Activated naive CD8-positive, alpha-beta T cell treated with anti-CD3 and anti-CD28 coated beads, Interleukin-2, amount 10 ng/mL, durations not matched to agents 7 days and 5 days (primary cell): ENCODE measurements around the gene TAF6L. TPM values are rescaled to one million over a fixed set of nuclear protein-coding genes. Genes with fewer than 3 reads are reported as not detected.
"Not testable (repeated sequence)": the region's sequence is repeated elsewhere in the genome, so short reads cannot be mapped to it uniquely, and the experiment has no call there.

ENCODE experiments used
- ATAC-seq: fragments of 150-1000 bp; cut with Tn5 transposase; one replicate; pipeline ENCODE4 v1.10.0; 2021; ENCODE audit warnings: low read depth, moderate library complexity
- POLR2A ChIA-PET: fragments of 350-600 bp; sonication (Branson Sonifier 250); formaldehyde crosslinking; loops from one replicate; lab custom pipeline; 2021; ENCODE audit warnings: antibody characterized with exemption; lab: Charles Lee
- DNase-seq: peaks from one replicate; pipeline ENCODE4 v3.0.0; 2021
- H3K27ac Mint-ChIP-seq: one replicate; pipeline ENCODE4 v1.8.0; 2022; ENCODE audit warnings: mild to moderate bottlenecking, mixed read lengths
- H3K27me3 Mint-ChIP-seq: one replicate; pipeline ENCODE4 v1.8.0; 2022; ENCODE audit warnings: mild to moderate bottlenecking, moderate library complexity, mixed read lengths
- H3K36me3 Mint-ChIP-seq: one replicate; pipeline ENCODE4 v1.8.0; 2021; ENCODE audit warnings: mild to moderate bottlenecking, mixed read lengths
- H3K4me1 Mint-ChIP-seq: one replicate; pipeline ENCODE4 v1.8.0; 2021; ENCODE audit warnings: mixed read lengths
- H3K4me3 Mint-ChIP-seq: one replicate; pipeline ENCODE4 v1.8.0; 2022; ENCODE audit warnings: mild to moderate bottlenecking, moderate library complexity, mixed read lengths
- H3K9me3 Mint-ChIP-seq: one replicate; pipeline ENCODE4 v1.8.0; 2021; ENCODE audit warnings: mixed read lengths
- total RNA-seq, 2 experiments: library from RNA; stranded (reverse); gene quantifications; one replicate each; pipeline ENCODE4 v1.2.3, GENCODE V29; 2021

The TAF6L gene
- total RNA-seq, 2 experiments from 2014 or later: 20.6 to 22.2 TPM

GRCh38 chr11:62799486-62799885 lies 28.3 kb downstream of the TAF6L start:
- POLR2A ChIA-PET: interaction anchor here (2.1 kb wide), 1 partner anchor 12 kb away, joined by 14 read pairs; the partner anchor contains the start of gene TMEM179B
- Mint-ChIP-seq H3K27me3 (no peaks in the 10 kb centered on the region), H3K27ac (peak overlapping the region; percentile 42), H3K4me3 (no peak overlapping the region), H3K9me3 (no peaks in the 10 kb centered on the region), H3K36me3 (peaks cover 41% of the 10 kb centered on the region), H3K4me1 (peaks cover 25% of the 10 kb centered on the region)
- DNase-seq (no peak), ATAC-seq (no peak)

GRCh38 chr11:62801071-62801470 lies 29.9 kb downstream of the TAF6L start:
- H3K4me3 Mint-ChIP-seq: no peak overlapping the region
- H3K4me1 Mint-ChIP-seq: peaks cover 26% of the 10 kb centered on the region
- no peak overlapping the region for H3K27ac Mint-ChIP-seq
- no peaks in the 10 kb centered on the region for H3K27me3 Mint-ChIP-seq
- H3K36me3 Mint-ChIP-seq: peaks cover 34% of the 10 kb centered on the region
- no peaks in the 10 kb centered on the region for H3K9me3 Mint-ChIP-seq
- DNase-seq: no peak
- POLR2A ChIA-PET: interaction anchor here (1.1 to 9.0 kb wide), 6 partner anchors 8 to 61 kb away, joined by 5 to 98 read pairs (median 10); partner anchors contain the start of genes TMEM179B and WDR74
- no peak for ATAC-seq

GRCh38 chr11:62804310-62805075 lies 33.3 kb downstream of the TAF6L start:
- Mint-ChIP-seq H3K9me3 (no peaks in the 10 kb centered on the region), H3K27me3 (no peaks in the 10 kb centered on the region), H3K4me3 (peak overlapping the region; percentile 99), H3K27ac (peak overlapping the region; percentile 95), H3K36me3 (peaks cover 23% of the 10 kb centered on the region), H3K4me1 (peaks cover 33% of the 10 kb centered on the region)
- POLR2A ChIA-PET: interaction anchor here (0.5 to 9.0 kb wide), 11 partner anchors 10 to 136 kb away, joined by 3 to 98 read pairs (median 5); partner anchors contain the start of genes POLR2G, STX5, TMEM179B and WDR74
- ATAC-seq (no peak), DNase-seq (no peak)

- peaks cover 19% of the 10 kb centered on the region for H3K36me3 Mint-ChIP-seq
- ATAC-seq (peak; percentile 83), DNase-seq (peak; percentile 100)
- peaks cover 33% of the 10 kb centered on the region for H3K4me1 Mint-ChIP-seq
- H3K27me3 Mint-ChIP-seq: no peaks in the 10 kb centered on the region
- POLR2A ChIA-PET: interaction anchor here (0.5 to 9.0 kb wide), 19 partner anchors 9 to 166 kb away, joined by 3 to 98 read pairs (median 8); partner anchors contain the start of genes GNG3, HNRNPUL2, SLC3A2 and STX5
- peak within 1 kb of the TSS; percentile 99 for H3K27ac Mint-ChIP-seq
- peak within 1 kb of the TSS; percentile 99 for H3K4me3 Mint-ChIP-seq
- no peaks in the 10 kb centered on the region for H3K9me3 Mint-ChIP-seq
These were observed 34.1 kb downstream of the TAF6L start, which contains the start of gene NXF1 for GRCh38 chr11:62805076-62805892. NXF1 (minus strand) TSS chr11:62805440; CDS start chr11:62805356, 84 bp downstream.

- peaks cover 16% of the 10 kb centered on the region for H3K36me3 Mint-ChIP-seq
- peaks cover 33% of the 10 kb centered on the region for H3K4me1 Mint-ChIP-seq
- no peaks in the 10 kb centered on the region for H3K27me3 Mint-ChIP-seq
- POLR2A ChIA-PET: interaction anchor here (0.5 to 9.0 kb wide), 19 partner anchors 9 to 166 kb away, joined by 3 to 98 read pairs (median 8); partner anchors contain the start of genes GNG3, HNRNPUL2, SLC3A2 and STX5
- peak overlapping the region; percentile 99 for H3K4me3 Mint-ChIP-seq
- ATAC-seq (peak; percentile 5), DNase-seq (no peak)
- peak overlapping the region; percentile 99 for H3K27ac Mint-ChIP-seq
- no peaks in the 10 kb centered on the region for H3K9me3 Mint-ChIP-seq
These were observed 34.8 kb downstream of the TAF6L start for GRCh38 chr11:62805961-62806441.

GRCh38 chr11:62806611-62807121 lies 35.5 kb downstream of the TAF6L start:
- H3K27me3 Mint-ChIP-seq: no peaks in the 10 kb centered on the region
- H3K4me3 Mint-ChIP-seq: peak overlapping the region; percentile 99
- H3K4me1 Mint-ChIP-seq: peaks cover 30% of the 10 kb centered on the region
- POLR2A ChIA-PET: interaction anchor here (0.8 to 9.0 kb wide), 16 partner anchors 10 to 135 kb away, joined by 3 to 98 read pairs (median 8); partner anchors contain the start of genes HNRNPUL2, POLR2G, SLC3A2 and STX5
- peak overlapping the region; percentile 78 for H3K27ac Mint-ChIP-seq
- H3K36me3 Mint-ChIP-seq: peaks cover 11% of the 10 kb centered on the region
- ATAC-seq: no peak
- DNase-seq: no peak
- no peaks in the 10 kb centered on the region for H3K9me3 Mint-ChIP-seq

GRCh38 chr11:62810748-62811147 lies 39.6 kb downstream of the TAF6L start:
- Mint-ChIP-seq H3K27me3 (no peaks in the 10 kb centered on the region), H3K4me1 (peaks cover 11% of the 10 kb centered on the region), H3K9me3 (no peaks in the 10 kb centered on the region), H3K27ac (no peak overlapping the region), H3K36me3 (peaks cover 3% of the 10 kb centered on the region), H3K4me3 (no peak overlapping the region)
- ATAC-seq: no peak
- POLR2A ChIA-PET: interaction anchor here (1.0 kb wide), 1 partner anchor 30 kb away, joined by 4 read pairs; no protein-coding TSS in a partner anchor
- DNase-seq: no peak

GRCh38 chr11:62811659-62812058 lies 40.5 kb downstream of the TAF6L start:
- Mint-ChIP-seq H3K4me1 (peaks cover 5% of the 10 kb centered on the region), H3K27ac (no peak overlapping the region), H3K36me3 (peaks cover 3% of the 10 kb centered on the region), H3K27me3 (no peaks in the 10 kb centered on the region), H3K9me3 (no peaks in the 10 kb centered on the region), H3K4me3 (no peak overlapping the region)
- POLR2A ChIA-PET: interaction anchor here (0.6 kb wide), 1 partner anchor 19 kb away, joined by 4 read pairs; no protein-coding TSS in a partner anchor
- ATAC-seq (no peak), DNase-seq (no peak)

- no peak overlapping the region for H3K4me3 Mint-ChIP-seq
- no peaks in the 10 kb centered on the region for H3K27me3 Mint-ChIP-seq
- H3K36me3 Mint-ChIP-seq: peaks cover 6% of the 10 kb centered on the region
- POLR2A ChIA-PET: interaction anchor here (0.7 to 2.9 kb wide), 9 partner anchors 9 to 849 kb away, joined by 3 to 10 read pairs (median 4); partner anchors contain the start of genes NXF1, TEX54 and TMEM179B
- H3K4me1 Mint-ChIP-seq: peaks cover 1% of the 10 kb centered on the region
- H3K27ac Mint-ChIP-seq: no peak overlapping the region
- no peak for ATAC-seq
- no peaks in the 10 kb centered on the region for H3K9me3 Mint-ChIP-seq
- no peak for DNase-seq
These were observed 45.4 kb downstream of the TAF6L start for GRCh38 chr11:62816557-62816956.

GRCh38 chr11:62817129-62817528 lies 45.9 kb downstream of the TAF6L start:
- no peak for ATAC-seq
- no peak overlapping the region for H3K4me3 Mint-ChIP-seq
- no peak overlapping the region for H3K27ac Mint-ChIP-seq
- peaks cover 1% of the 10 kb centered on the region for H3K4me1 Mint-ChIP-seq
- no peaks in the 10 kb centered on the region for H3K27me3 Mint-ChIP-seq
- POLR2A ChIA-PET: interaction anchor here (0.7 to 2.9 kb wide), 7 partner anchors 10 to 849 kb away, joined by 3 to 10 read pairs (median 4); partner anchors contain the start of genes NXF1, TEX54 and TMEM179B
- H3K9me3 Mint-ChIP-seq: no peaks in the 10 kb centered on the region
- H3K36me3 Mint-ChIP-seq: peaks cover 6% of the 10 kb centered on the region
- DNase-seq: no peak

- peaks cover 9% of the 10 kb centered on the region for H3K4me1 Mint-ChIP-seq
- H3K9me3 Mint-ChIP-seq: no peaks in the 10 kb centered on the region
- peaks cover 32% of the 10 kb centered on the region for H3K36me3 Mint-ChIP-seq
- ATAC-seq (no peak), DNase-seq (no peak)
- no peaks in the 10 kb centered on the region for H3K27me3 Mint-ChIP-seq
- H3K4me3 Mint-ChIP-seq: no peak overlapping the region
- POLR2A ChIA-PET: interaction anchor here (0.6 to 1.3 kb wide), 6 partner anchors 9 to 232 kb away, joined by 3 to 6 read pairs (median 4); partner anchors contain the start of genes TEX54, TMEM179B and TUT1
- H3K27ac Mint-ChIP-seq: no peak overlapping the region
These were observed 52.5 kb downstream of the TAF6L start for GRCh38 chr11:62823677-62824076.

- Mint-ChIP-seq H3K36me3 (peaks cover 23% of the 10 kb centered on the region), H3K4me1 (peaks cover 21% of the 10 kb centered on the region)
- ATAC-seq, H3K27ac Mint-ChIP-seq, DNase-seq, H3K4me3 Mint-ChIP-seq, H3K9me3 Mint-ChIP-seq, H3K27me3 Mint-ChIP-seq: not testable (repeated sequence)
- POLR2A ChIA-PET: interaction anchor here (0.6 to 2.5 kb wide), 4 partner anchors 12 to 40 kb away, joined by 3 to 18 read pairs (median 10); partner anchors contain the start of genes TMEM179B and WDR74
These were observed 56.9 kb downstream of the TAF6L start for GRCh38 chr11:62828130-62828529.
